ENCODE data around the gene TMEM150A. TPM values are rescaled to one million over a fixed set of nuclear protein-coding genes. Genes with fewer than 3 reads are reported as not detected.

TMEM150A gene
- total and polyA plus RNA-seq, 12 donors, result 7.6 to 21.1 (median 10.1) TPM

- ATAC-seq (peak in 3 of 8 donors; percentile 0 to 3 (median 2)), DNase-seq (no peak)
- H3K4me3 ChIP-seq, result peak overlapping the region in 8 of 10 donors; percentile 55 to 83 (median 78)
- no peak for TF ChIP-seq CTCF (IDR thresholded peaks at IDR 0.05)
- H3K27ac ChIP-seq, result peak overlapping the region; percentile 21 to 97 (median 93)
- no peaks in the 10 kb centered on the region for H3K27me3 ChIP-seq
- no peaks in the 10 kb centered on the region for H3K9me3 ChIP-seq
- H3K36me3 ChIP-seq, result peaks cover 0 to 15% (median 0%) of the 10 kb centered on the region in 9 donors
- intact Hi-C loops (cut with DNase I), result no loop called here
- peaks cover 13 to 82% (median 67%) of the 10 kb centered on the region in 9 donors for H3K4me1 ChIP-seq
- 50 to 77% methylated on average over 1 of the region's 1 CpG for WGBS, 2 donors
Observed at GRCh38 chr2:85585781-85586105, 16.8 kb downstream of the TMEM150A start.

DNA sequence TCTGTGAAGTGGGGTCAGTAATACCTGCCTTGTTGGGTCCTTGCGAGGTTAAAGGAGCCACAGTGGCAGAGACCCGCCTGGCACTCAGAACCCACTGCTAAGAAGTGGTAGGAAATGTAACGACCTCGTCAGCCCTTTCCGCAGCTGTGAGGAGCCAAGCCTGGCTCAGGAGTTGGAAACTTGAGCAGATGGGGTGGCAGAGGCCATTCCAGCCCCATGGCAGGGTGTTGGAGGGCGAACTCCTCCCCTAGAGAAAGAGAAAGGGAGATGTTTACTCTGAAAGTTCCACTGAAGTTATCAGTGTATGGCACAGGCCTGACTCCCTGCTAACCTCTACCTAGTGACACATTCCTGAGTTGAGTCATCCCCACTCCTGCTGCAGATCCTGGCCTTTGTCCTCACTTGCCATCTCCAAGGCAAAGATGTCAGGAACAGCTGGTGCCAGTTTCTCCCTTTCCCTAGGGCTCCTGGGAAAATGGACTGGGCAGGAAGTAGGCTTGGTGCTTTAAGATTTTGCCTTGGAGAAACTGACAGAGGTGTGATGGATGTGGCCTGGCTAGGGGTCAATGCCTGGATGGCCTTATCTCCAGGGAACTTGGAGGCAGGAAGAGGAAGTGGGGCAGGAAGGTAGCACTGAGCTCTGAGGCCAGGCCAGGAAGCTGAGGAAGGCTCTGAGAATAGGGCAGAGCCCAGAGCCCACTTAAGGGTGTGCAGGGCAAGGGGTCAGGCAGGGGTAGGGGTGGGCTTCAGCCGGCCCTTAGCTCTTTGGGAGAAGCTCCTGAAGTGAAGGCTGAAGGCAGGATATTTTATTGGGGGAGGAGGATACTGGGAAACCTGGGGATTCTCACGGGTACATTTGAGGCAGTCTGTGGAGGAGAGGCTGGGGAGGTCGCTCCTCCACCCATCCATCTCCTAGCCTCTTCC, 17.4 kb downstream of the TMEM150A start:
- intact Hi-C loops (cut with DNase I), result no loop called here
- H3K9me3 ChIP-seq, result no peaks in the 10 kb centered on the region
- ATAC-seq (peak; percentile 36 to 78 (median 68)), DNase-seq (peak in 1 of 2 donors; percentile 54)
- peaks cover 11 to 80% (median 64%) of the 10 kb centered on the region in 9 donors for H3K4me1 ChIP-seq
- TF ChIP-seq CTCF (IDR thresholded peaks at IDR 0.05), result no peak
- peak overlapping the region; percentile 62 to 97 (median 93) for H3K27ac ChIP-seq
- peak overlapping the region; percentile 45 to 83 (median 76) for H3K4me3 ChIP-seq
- H3K36me3 ChIP-seq, result peaks cover 0 to 15% (median 0%) of the 10 kb centered on the region in 9 donors
- 31 to 46% methylated on average over 9 of the region's 9 CpGs for WGBS, 2 donors
- no peaks in the 10 kb centered on the region for H3K27me3 ChIP-seq

DNA sequence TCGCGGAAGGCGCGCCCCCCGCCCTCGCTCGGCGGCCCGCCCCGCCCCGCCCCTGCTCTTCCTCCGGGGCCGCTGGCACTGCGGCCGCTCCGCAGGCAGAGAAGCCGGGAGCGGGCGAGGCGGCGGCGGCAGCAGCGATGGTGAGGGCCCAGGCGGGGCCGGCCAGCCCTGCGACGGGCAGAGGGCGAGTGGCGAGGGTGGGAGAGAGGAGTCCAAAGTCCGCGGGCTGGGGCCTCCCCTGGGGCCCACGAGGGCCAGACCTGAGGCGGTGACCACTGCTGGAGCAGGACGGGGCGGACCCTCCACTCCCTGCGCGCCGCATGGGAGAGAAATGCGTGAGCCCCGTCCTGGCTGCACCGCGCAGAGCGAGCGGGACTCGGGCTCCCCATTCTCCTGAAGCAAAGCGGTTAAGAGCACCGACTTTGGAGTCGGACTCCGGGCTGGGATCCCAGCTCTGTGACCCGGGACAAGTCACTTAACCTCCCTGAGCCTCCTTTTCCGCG, 18.1 kb downstream of the TMEM150A start, which contains the start of gene VAMP5:
Gene VAMP5, plus strand, starts transcription at position 78 of the 503 bp plus-strand sequence. Its CDS starts 60 bp downstream, at position 138.
- H3K27me3 ChIP-seq, result no peaks in the 10 kb centered on the region
- intact Hi-C loops (cut with DNase I), result no loop called here
- WGBS, 2 donors, result 6% methylated on average over 50 to 52 of the region's 52 CpGs
- peak within 1 kb of the TSS; percentile 62 to 97 (median 93) for H3K27ac ChIP-seq
- DNase-seq (peak in 1 of 2 donors; percentile 57), ATAC-seq (peak; percentile 55 to 69 (median 62))
- no peaks in the 10 kb centered on the region for H3K9me3 ChIP-seq
- H3K4me3 ChIP-seq, result peak within 1 kb of the TSS; percentile 45 to 83 (median 76)
- H3K36me3 ChIP-seq, result peaks cover 0 to 15% (median 0%) of the 10 kb centered on the region in 9 donors
- H3K4me1 ChIP-seq, result peaks cover 9 to 80% (median 64%) of the 10 kb centered on the region in 9 donors
- TF ChIP-seq CTCF (IDR thresholded peaks at IDR 0.05), result no peak

DNA sequence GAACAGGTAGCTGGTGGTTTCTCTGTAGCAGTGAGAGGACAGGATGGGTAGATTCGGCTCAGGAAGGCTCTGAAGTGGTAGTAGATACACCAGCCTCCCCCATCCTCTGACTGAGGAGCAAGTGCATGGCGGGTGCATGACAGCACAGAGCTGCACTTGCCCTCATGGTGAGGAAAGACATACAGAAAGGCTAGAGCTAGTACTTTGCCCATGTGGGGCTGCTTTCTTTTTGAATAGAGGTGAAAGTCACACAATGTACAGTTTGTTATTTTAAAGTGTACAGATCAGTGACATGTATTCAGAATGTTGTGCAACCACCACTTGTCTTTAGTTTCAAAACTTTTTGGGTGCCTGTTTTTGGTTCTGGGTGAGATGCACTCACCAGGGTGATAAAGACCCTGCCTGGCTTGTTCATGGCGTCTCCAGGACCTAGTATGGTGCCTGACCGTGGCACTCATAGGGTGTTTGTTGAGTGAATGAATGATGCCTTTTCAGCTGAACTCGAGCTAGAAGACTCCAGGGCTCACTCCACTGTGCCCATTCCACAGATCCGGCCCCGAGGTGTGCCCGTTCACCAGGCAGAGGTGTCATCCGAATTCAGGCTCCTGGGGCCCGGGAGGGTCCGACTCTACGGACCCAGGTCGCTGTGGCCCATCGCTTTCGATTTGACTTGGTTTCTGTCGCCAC, 18.7 kb downstream of the TMEM150A start:
- TF ChIP-seq CTCF (IDR thresholded peaks at IDR 0.05), result no peak
- Histone ChIP-seq H3K36me3 (peaks cover 0 to 15% (median 0%) of the 10 kb centered on the region in 9 donors), H3K27me3 (no peaks in the 10 kb centered on the region), H3K4me3 (peak overlapping the region; percentile 45 to 83 (median 76)), H3K27ac (peak overlapping the region; percentile 62 to 97 (median 93)), H3K9me3 (no peaks in the 10 kb centered on the region), H3K4me1 (peaks cover 9 to 80% (median 64%) of the 10 kb centered on the region in 9 donors)
- no peak for ATAC-seq
- no peak for DNase-seq
- intact Hi-C loops (cut with DNase I), result no loop called here
- 28% methylated on average over 16 of the region's 16 CpGs for WGBS, 2 donors

Measured in heart right ventricle (tissue), 16 donors.